GM19468 (cell line): ENCODE measurements around the gene UNC13C.
"Not testable (repeated sequence)": the region's sequence is repeated elsewhere in the genome, so short reads cannot be mapped to it uniquely, and the experiment has no call there.

ENCODE experiments used
- ATAC-seq: cut with Tn5 transposase; IDR thresholded peaks from one replicate; pipeline ENCODE4 v1.9.1; 2021; ENCODE audit warnings: mild to moderate bottlenecking, moderate library complexity, moderate number of reproducible peaks; ENCODE audit not compliant: unreplicated experiment; ENCODE audit errors: extremely low read depth

The UNC13C gene

GRCh38 chr15:54410481-54410880 lies 432.2 kb downstream of the UNC13C start:
- no peak for ATAC-seq

GRCh38 chr15:54424171-54424570 lies 445.9 kb downstream of the UNC13C start:
- ATAC-seq = no peak

- no peak for ATAC-seq
Measured at GRCh38 chr15:54428596-54428995, 450.4 kb downstream of the UNC13C start.

- not testable (repeated sequence) for ATAC-seq
Measured at GRCh38 chr15:54450288-54450687, 472.0 kb downstream of the UNC13C start.

- no peak for ATAC-seq
Measured at GRCh38 chr15:54456413-54456812, 478.2 kb downstream of the UNC13C start.

GRCh38 chr15:54462511-54462913 lies 484.3 kb downstream of the UNC13C start:
- no peak for ATAC-seq

GRCh38 chr15:54481819-54482218 lies 503.6 kb downstream of the UNC13C start:
- no peak for ATAC-seq

- ATAC-seq = no peak
Measured at GRCh38 chr15:54482251-54482650, 504.0 kb downstream of the UNC13C start.

GRCh38 chr15:54500330-54500729 lies 522.1 kb downstream of the UNC13C start:
- ATAC-seq = no peak

- no peak for ATAC-seq
Measured at GRCh38 chr15:54502416-54503075, 524.3 kb downstream of the UNC13C start.

- no peak for ATAC-seq
Measured at GRCh38 chr15:54504695-54505094, 526.5 kb downstream of the UNC13C start.

- no peak for ATAC-seq
Measured at GRCh38 chr15:54506977-54507524, 528.8 kb downstream of the UNC13C start.

- ATAC-seq = no peak
Measured at GRCh38 chr15:54514601-54515000, 536.4 kb downstream of the UNC13C start.

- ATAC-seq = no peak
Measured at GRCh38 chr15:54515664-54516582, 537.7 kb downstream of the UNC13C start.

GRCh38 chr15:54517366-54517765 lies 539.1 kb downstream of the UNC13C start:
- no peak for ATAC-seq

- ATAC-seq = no peak
Measured at GRCh38 chr15:54518156-54518882, 540.1 kb downstream of the UNC13C start.

- ATAC-seq = no peak
Measured at GRCh38 chr15:54519577-54519976, 541.3 kb downstream of the UNC13C start.

GRCh38 chr15:54520616-54521015 lies 542.4 kb downstream of the UNC13C start:
- ATAC-seq = no peak

GRCh38 chr15:54521206-54521605 lies 543.0 kb downstream of the UNC13C start:
- no peak for ATAC-seq

GRCh38 chr15:54528021-54528420 lies 549.8 kb downstream of the UNC13C start:
- ATAC-seq = no peak
